H7 (cell line): Measurements from ENCODE around the gene PAX2. TPM values are rescaled to one million over a fixed set of nuclear protein-coding genes. Genes with fewer than 3 reads are reported as not detected.

ENCODE experiments used
- DNase-seq: peaks from one replicate; pipeline ENCODE4 v3.0.0; 2012
- H3K27me3 ChIP-seq: 2 replicates; pipeline ENCODE4 v1.6.0; 2011; ENCODE audit warnings: mild to moderate bottlenecking, low read length; ENCODE audit not compliant: control insufficient read depth, insufficient read depth
- H3K36me3 ChIP-seq: replicated peaks from 2 replicates; pipeline ENCODE4 v1.5.1; 2011; ENCODE audit warnings: low read length; ENCODE audit not compliant: control insufficient read depth, insufficient read depth
- H3K4me3 ChIP-seq: 2 replicates; pipeline ENCODE4 v1.5.1; 2011; ENCODE audit warnings: low read depth, mild to moderate bottlenecking, control low read depth, low read length, moderate library complexity; ENCODE audit not compliant: insufficient read depth
- total RNA-seq: library from RNA; depleted of rRNA; stranded (reverse); fragments of >200 nt; shearing (Covaris generic); gene quantifications from 2 replicates; pipeline ENCODE4 v1.2.3, GENCODE V29; 2014

The PAX2 gene
- total RNA-seq, 1 experiment from 2014 or later = 0.10 TPM

DNA sequence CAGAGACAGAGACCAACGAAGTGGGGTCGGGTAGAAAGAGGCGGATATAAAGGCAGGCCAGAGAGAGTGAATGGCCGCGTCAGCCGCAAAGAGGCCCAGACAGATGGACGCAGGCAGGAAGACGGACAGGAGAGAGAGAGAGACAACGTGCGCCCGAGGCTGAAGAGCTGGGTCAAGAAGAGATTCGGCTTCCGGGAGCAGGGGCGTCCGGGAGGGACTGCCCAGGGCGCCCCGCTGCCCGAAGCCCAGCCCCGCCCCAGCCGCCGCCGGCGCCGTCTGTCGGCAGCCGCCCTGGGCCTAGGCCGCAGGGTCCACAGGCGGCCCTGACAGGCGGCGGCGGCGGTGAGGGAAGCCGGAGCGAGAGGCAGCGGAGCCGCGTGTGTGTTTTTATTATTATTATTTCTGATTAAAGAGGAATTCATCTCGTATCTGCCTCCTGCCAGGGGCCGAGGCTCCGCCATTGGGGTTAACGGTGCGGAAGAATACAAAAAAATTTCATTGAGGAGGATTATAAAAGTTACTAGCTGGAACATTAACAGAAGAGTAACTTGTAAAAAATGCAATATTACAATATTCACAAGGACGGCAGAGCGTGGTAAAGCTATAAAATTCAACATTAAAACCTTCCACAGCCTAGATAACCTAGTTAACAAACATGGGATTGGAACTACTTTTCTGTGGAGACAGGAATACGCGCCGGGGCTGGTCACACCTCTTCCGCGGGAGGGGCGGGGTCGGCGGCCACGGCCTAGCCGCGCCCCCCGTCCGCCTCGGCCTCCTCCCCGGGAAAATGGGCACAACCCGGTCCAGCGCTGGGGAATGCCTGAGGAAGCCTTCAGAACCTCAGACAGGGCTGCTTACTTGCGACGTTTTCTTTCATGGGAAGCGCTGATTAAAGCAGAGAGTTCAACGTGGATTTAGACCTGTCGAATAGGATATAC lies 29.7 kb upstream of the PAX2 start:
- DNase-seq = peak; percentile 91
- Histone ChIP-seq H3K27me3 (peaks cover 79% of the 10 kb centered on the region), H3K36me3 (no peaks in the 10 kb centered on the region), H3K4me3 (peak overlapping the region; percentile 43)

DNA sequence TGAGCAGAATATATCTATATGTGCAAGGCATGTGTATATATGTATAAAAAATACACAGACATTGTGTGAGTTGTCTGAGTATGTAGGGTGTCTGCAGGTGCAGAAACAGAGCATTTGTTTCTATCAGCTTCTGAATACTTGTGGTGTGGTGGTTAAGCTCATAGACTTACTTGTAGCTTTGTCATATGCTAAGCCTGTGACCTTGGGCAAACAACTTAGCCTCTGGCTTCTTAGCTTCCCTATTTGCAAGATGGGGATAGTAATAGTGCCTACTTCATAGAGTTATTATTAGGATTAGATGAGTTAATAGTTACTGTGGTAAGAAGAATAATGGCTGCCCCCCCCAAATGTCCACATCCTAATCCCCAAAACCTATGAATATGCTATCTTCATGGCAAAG lies 28.2 kb upstream of the PAX2 start:
- H3K36me3 ChIP-seq = no peaks in the 10 kb centered on the region
- H3K4me3 ChIP-seq = no peak overlapping the region
- H3K27me3 ChIP-seq = peaks cover 77% of the 10 kb centered on the region
- no peak for DNase-seq

DNA sequence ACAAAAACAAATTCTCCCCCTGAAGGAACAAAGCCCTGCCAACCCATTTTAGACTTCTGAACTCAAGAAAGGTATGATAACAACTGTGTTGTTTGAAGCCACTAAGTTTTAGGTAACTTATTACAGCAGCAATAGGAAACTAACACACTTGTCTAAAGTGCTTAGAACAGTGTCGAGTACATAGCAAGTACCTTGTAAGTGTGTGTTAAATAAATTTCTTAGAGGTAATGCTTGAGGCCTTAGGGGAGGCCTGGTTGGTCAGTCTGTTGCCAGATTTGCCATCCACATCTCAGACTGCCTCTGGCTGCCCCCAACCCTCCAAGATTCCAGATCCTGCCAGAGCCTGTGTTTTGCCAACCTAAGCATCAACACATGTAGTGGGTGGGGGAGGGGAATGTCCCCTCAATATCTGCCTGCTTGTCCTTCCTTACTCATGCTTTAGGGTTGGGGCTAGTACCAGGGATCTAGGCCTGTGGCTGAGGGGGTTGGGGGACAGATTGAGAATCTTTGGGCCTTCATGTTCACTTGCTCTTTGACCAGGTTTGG lies 27.1 kb upstream of the PAX2 start:
- Histone ChIP-seq H3K27me3 (peaks cover 77% of the 10 kb centered on the region), H3K4me3 (no peak overlapping the region), H3K36me3 (no peaks in the 10 kb centered on the region)
- no peak for DNase-seq

DNA sequence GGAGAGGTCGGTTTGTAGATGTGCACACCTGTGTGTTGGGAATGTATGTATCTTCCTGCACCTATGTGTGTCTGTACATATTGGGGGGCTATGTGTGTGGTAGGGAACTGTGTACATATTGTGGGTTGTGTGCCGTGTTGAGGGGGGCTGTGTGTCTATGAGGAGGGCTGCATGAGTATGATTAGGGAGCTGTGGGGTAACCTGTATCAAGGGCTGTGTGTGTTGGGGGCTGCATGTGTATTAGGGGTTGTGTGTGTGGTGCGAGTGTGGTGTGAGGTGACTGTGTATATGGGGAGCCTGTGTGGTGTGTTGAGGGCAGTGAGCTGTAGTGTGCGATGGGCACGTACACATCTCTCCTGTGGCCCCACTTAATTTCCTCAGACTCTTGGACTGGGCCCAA lies 22.2 kb upstream of the PAX2 start:
- H3K27me3 ChIP-seq = peaks cover 86% of the 10 kb centered on the region

DNA sequence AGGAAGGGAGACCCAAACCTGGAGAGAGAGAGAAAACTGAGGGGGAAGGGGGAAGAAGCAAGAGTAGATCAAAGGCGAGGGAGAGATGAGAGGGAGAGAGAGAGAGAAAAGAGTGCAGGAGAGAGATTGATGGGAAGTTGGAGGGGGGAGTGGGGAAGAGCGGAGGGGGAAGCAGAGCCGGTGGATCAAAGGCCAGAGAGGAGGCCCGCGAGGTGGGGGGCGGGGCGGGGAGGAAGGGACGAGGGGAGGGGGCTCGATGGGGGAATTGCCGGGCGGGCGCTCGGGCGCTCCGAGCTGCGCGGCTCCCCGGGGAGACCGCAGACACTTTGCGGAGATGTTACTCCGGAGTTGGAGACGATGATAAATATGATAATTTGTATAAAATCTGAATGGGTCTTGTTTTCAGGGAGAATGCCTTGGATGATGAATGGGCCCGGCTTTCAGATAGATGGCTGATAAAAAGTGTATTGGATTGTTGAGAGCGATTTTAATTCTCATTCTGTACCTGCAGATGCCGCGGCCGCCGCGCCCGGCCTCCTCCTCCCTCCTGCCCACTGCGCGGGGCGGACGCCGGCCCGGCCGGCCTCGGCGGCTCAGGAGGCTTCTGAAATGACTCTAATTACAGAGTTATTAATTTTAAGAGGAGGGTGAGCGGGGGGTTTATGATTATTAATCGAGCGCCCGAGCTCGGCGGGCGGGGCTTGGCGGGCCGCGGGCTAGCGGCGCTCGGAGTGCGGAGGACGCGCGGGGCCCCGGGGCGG lies 21.4 kb upstream of the PAX2 start:
- no peak overlapping the region; the same call in 1 of the 2 replicates for H3K4me3 ChIP-seq
- H3K36me3 ChIP-seq = no peaks in the 10 kb centered on the region
- DNase-seq = peak; percentile 85
- H3K27me3 ChIP-seq = peaks cover 90% of the 10 kb centered on the region

More for the DNA sequence above, 22.2 kb upstream of the PAX2 start:
- no peak for DNase-seq
- no peak overlapping the region for H3K4me3 ChIP-seq
- H3K36me3 ChIP-seq = no peaks in the 10 kb centered on the region

DNA sequence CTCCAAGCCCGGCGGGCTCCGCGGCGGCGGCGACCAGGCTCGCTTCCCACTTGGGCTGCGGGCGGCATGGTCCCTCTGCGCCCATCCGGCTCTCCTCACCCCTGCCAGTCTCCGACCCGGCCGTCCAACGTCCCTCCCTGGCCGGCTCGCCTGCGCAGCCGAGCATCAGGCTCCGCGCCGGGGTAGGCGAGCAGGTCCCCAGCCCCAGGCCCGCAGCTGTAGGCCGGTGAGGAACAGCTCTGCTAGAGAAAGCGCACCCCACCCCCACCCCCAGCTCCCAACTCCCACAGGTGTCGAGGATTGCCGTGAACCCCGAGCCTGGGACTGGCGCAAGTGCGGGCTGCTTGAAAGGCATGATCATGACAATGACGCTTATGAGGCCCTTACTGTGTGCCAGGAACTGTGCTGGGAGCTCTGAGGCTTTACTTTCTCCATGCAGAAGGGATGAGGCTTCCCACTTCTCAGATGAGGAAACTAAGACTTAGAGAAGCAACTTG lies 20.8 kb upstream of the PAX2 start:
- Histone ChIP-seq H3K27me3 (peaks cover 93% of the 10 kb centered on the region), H3K4me3 (no peak overlapping the region; the same call in 1 of the 2 replicates), H3K36me3 (no peaks in the 10 kb centered on the region)
- DNase-seq = peak; percentile 82

DNA sequence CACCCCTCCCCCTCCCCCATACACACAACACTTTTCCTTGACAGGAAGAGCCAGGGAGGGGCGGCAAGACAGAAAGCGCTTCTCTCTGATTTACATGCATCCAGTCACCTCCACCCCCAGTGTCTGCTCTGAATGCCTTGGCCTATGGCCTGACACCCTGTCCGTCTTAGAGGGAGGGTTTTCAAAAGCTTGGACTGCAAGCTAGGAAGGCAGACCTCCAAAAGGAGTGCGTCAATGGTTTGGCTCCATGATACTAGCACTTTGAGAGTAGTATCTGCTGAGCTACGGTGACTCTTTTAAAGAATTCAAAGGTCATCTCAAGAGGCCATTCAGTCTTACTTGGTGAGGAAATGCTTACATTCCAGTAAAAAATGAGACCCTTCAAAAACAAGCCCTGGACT lies 20.3 kb upstream of the PAX2 start:
- DNase-seq = peak; percentile 65
- Histone ChIP-seq H3K4me3 (no peak overlapping the region), H3K36me3 (no peaks in the 10 kb centered on the region), H3K27me3 (peaks cover 95% of the 10 kb centered on the region)

DNA sequence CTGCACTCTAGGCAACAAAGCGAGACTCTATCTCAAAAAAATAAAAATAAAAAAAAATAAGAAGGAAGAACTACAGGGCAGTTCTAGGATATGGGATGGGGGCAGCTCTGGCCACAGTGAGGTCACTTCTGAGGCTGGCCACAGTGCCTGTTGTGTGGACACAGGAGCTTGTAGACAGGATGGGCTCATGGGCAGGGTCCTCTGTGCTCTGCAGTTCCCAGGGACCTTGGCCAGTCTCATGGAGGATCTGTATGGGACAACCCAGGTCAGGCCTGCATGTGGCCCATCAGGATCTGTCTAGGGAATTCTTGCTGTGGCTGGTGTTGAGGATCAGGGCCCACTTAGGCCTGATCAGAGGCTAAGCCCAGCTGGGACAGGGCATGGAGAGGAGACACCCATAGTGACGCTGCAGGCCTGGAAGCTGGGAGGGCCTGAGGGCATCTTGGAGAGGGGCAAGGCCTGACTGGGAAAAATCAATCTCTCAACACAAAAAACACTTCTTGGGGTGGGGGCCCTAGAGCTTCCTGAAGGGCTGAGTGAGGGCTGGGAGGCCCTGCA lies 19.4 kb upstream of the PAX2 start:
- DNase-seq = no peak
- Histone ChIP-seq H3K36me3 (no peaks in the 10 kb centered on the region), H3K27me3 (peaks cover 95% of the 10 kb centered on the region), H3K4me3 (no peak overlapping the region)

DNA sequence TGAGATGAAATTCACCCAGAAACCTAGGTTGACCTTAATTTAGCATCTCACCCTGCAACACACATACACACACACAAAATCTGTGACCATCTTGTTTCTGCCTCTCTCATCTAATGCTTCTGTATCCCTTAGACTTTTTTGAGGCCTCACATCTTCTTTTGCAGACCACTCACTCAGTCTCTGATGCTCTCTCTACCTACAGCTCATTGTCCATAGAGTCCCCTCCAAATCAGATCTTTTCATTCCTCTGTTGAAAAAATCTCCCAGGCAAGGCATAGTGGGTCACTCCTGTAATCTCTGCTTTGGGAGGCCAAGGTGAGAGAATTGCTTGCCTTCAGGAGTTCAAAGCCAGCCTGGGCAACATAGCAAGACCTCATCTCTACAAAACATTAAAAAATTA lies 17.6 kb upstream of the PAX2 start:
- DNase-seq = no peak
- peaks cover 97% of the 10 kb centered on the region for H3K27me3 ChIP-seq
- H3K36me3 ChIP-seq = no peaks in the 10 kb centered on the region
- no peak overlapping the region for H3K4me3 ChIP-seq

DNA sequence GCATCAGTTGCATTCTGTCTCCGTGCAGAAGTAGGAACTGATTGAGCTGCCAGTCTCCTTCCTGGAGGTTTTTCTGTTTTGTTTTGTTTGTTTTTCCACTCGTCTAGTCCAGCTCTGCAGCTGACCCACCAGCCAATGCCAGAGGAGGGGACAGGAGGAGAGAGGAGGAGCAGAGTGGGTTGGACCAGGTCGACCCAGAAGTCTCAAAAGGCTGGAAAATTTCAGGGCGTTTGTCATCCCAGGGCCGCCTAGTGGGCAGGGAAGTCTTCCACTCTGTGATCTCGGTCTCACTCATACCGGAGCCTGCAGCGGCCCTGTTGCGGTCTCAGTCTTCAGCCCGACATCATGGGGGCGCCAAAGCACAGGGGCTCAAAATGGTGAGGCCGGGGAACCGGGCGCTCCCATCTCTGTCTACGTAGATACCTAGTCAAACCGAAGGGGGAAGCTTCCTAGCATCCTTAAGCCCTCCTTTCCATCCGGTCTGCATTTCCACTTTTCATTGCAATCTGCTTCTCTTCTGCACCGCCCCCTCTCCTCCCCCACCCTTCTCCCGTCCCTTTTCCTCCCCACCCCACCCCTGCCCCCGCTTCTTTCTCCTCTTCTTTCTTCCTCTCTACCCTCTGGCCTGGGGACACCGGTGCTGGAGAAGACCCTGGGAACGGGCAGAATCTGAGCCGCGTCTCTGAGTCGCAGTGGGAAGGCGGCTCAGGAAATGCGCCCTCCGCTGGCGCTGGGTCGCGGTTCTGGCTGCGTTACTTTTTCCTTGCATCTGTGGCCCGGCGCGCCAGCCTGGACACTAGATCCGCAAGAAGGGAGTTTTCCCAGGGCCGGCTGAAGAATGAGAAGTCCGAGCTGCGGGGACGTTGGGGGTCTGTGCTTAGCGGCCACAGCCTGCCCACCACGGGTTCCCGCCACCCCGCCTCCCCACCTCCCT lies 16.2 kb upstream of the PAX2 start:
- peaks cover 97% of the 10 kb centered on the region for H3K27me3 ChIP-seq
- H3K4me3 ChIP-seq = no peak overlapping the region
- no peaks in the 10 kb centered on the region for H3K36me3 ChIP-seq
- DNase-seq = peak; percentile 87

DNA sequence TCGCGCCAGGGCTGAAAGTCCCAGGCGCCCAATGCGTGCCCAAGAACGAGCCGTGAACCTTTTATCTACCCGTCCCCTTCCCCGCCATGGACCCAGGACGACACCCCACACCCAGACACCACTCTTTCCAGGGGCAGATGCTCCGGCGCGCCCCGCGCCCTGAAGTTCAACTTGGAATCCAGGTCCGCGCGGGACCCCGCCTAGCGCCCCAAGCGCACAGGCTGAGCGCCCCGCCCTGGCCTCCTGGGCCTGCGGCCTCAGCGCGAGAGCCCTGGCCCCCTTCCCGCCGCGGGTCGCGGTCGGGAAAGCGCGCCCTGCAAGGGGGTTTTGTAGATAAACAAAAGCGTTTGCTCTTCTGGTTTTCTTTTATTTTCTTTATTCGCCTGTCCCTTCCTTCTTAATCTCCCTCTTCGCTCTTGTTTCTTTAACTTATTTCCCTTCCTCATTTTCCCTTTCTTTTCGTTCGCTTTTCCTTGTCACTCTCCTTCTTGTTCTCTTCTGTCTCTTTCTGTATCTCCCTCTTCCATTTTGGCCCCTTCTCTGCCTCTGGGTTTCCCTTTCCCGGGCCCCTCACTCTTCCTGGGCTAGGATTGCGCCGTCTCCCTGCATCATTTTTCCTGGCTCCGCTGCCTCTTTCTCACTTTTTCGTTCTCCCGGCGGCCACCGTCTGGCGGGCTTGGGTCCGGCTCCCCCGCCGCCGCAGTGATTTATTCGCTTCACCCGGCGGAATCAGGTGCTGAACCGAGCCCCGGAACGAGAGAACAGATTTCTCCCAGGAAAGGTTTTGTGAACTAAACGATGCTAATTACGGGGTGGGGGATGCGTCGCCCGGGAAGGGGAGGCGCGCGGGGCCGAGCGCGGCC lies 15.3 kb upstream of the PAX2 start:
- H3K27me3 ChIP-seq = peaks cover 97% of the 10 kb centered on the region
- peak; percentile 85 for DNase-seq
- no peaks in the 10 kb centered on the region for H3K36me3 ChIP-seq
- no peak overlapping the region; the same call in 1 of the 2 replicates for H3K4me3 ChIP-seq

DNA sequence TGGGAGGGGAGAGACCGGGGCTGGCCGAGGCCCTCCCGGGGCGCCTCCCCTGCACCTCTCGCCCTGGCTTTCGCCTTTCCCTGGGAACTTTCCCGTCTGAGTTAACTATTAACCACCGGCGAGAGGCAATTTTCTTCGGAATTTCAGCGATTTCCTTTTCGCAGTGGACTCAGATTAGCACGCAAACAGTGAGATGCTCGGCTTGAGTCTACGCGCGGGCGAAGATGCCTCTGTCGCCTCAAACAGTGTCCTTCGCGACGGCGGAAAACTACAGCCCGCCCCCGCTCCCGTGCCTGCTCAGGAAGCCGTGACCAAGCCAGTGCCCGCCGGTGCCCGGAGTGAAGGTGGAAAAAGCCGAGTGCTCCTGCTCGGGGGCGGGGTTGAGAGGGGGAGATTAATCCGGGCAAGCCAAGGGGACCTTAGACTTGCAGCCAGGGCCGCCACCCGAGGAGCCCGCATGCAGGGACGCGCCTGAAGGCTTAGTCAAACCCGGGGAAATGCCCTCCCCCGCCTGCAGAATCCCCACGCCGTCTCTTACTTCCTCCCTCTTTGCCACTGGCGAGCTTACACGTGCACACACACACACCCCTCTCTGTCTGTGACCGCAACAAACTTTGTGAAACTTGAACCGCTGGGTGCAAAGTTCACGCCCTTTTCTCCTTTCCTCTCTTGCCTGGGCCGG lies 14.5 kb upstream of the PAX2 start:
- peaks cover 97% of the 10 kb centered on the region for H3K27me3 ChIP-seq
- no peak overlapping the region for H3K4me3 ChIP-seq

More for the DNA sequence above, 14.5 kb upstream of the PAX2 start:
- H3K36me3 ChIP-seq = no peaks in the 10 kb centered on the region
- peak; percentile 76 for DNase-seq
